Measurements from ENCODE around the gene KLLN.
A peak's percentile ranks its signal among the peaks of the same experiment; 100 is the strongest.
"Not testable (repeated sequence)": the region's sequence is repeated elsewhere in the genome, so short reads cannot be mapped to it uniquely, and the experiment has no call there.

The KLLN gene, protein sequence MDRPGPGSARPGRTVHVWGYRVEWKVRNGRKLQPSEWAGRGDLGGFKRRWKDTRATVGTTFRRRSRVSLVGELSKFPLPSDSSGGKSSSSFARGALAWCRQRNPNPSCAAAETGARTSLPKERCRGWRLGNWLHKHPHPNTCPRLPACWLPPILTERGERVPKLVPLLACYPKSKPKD

DNA sequence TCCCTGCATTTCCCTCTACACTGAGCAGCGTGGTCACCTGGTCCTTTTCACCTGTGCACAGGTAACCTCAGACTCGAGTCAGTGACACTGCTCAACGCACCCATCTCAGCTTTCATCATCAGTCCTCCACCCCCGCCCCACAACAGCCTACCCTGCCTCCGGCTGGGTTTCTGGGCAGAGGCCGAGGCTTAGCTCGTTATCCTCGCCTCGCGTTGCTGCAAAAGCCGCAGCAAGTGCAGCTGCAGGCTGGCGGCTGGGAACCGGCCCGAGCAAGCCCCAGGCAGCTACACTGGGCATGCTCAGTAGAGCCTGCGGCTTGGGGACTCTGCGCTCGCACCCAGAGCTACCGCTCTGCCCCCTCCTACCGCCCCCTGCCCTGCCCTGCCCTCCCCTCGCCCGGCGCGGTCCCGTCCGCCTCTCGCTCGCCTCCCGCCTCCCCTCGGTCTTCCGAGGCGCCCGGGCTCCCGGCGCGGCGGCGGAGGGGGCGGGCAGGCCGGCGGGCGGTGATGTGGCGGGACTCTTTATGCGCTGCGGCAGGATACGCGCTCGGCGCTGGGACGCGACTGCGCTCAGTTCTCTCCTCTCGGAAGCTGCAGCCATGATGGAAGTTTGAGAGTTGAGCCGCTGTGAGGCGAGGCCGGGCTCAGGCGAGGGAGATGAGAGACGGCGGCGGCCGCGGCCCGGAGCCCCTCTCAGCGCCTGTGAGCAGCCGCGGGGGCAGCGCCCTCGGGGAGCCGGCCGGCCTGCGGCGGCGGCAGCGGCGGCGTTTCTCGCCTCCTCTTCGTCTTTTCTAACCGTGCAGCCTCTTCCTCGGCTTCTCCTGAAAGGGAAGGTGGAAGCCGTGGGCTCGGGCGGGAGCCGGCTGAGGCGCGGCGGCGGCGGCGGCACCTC, at the start of gene KLLN, which contains the start of gene PTEN:
TSS of gene KLLN (minus strand) at position 481 of the 891 bp plus-strand sequence. CDS start 1,046 bp downstream, outside the sequence.
TSS of gene PTEN (plus strand) at position 573 of the 891 bp plus-strand sequence. CDS start 845 bp downstream, outside the sequence.
- peak within 1 kb of the TSS; percentile 96 for H3K27ac Mint-ChIP-seq
- H3K36me3 Mint-ChIP-seq (ENCODE audit: low read depth) = peaks cover 43% of the 10 kb centered on the region
- H3K4me1 Mint-ChIP-seq (ENCODE audit: low read depth) = peaks cover 28% of the 10 kb centered on the region
- no peaks in the 10 kb centered on the region for H3K9me3 Mint-ChIP-seq
- intact Hi-C loops (cut with micrococcal nuclease) = loop anchor here (2.0 to 5.0 kb wide), 4 partner anchors 204 to 689 kb away; no protein-coding TSS in a partner anchor
- peak within 1 kb of the TSS; percentile 99 for H3K4me3 Mint-ChIP-seq
- no peaks in the 10 kb centered on the region for H3K27me3 Mint-ChIP-seq

DNA sequence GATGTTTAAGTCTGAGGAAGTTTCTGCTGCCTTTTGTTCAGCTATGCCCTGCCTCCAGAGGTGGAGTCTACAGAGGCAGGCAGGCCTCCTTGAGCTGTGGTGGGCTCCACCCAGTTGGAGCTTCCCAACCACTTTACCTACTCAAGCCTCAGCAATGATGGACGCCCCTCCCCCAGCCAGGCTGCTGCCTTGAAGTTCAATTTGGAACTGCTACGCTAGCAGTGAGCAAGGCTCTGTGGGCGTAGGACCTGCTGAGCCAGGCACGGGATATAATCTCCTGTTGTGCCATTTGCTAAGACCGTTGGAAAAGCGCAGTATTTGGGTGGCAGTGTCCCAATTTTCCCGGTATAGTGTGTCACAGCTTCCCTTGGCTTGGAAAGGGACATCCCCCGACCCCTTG, 40.1 kb upstream of the KLLN start:
- H3K4me1 Mint-ChIP-seq (ENCODE audit: low read depth) = peaks cover 66% of the 10 kb centered on the region
- H3K36me3 Mint-ChIP-seq (ENCODE audit: low read depth) = peaks cover 86% of the 10 kb centered on the region
- H3K27me3 Mint-ChIP-seq; H3K4me3 Mint-ChIP-seq; H3K27ac Mint-ChIP-seq; intact Hi-C loops (cut with micrococcal nuclease): not testable (repeated sequence)
- H3K9me3 Mint-ChIP-seq = peaks cover 29% of the 10 kb centered on the region

DNA sequence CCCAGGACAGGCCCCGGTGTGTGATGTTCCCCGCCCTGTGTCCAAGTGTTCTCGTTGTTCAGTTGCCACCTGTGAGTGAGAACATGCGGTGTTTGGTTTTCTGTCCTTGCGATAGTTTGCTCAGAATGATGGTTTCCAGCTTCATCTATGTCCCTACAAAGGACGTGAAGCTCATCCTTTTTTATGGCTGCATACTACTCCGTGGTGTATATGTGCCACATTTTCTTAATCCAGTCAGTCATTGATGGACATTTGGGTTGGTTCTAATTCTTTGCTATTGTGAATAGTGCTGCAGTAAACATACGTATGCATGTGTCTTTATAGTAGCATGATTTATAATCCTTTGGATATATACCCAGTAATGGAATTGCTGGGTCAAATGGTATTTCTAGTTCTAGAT, 34.6 kb upstream of the KLLN start:
- intact Hi-C loops (cut with micrococcal nuclease); H3K4me3 Mint-ChIP-seq; H3K27me3 Mint-ChIP-seq; H3K27ac Mint-ChIP-seq: not testable (repeated sequence)
- Mint-ChIP-seq H3K4me1 (ENCODE audit: low read depth) (peaks cover 55% of the 10 kb centered on the region), H3K9me3 (peaks cover 19% of the 10 kb centered on the region), H3K36me3 (ENCODE audit: low read depth) (peaks cover 62% of the 10 kb centered on the region)

DNA sequence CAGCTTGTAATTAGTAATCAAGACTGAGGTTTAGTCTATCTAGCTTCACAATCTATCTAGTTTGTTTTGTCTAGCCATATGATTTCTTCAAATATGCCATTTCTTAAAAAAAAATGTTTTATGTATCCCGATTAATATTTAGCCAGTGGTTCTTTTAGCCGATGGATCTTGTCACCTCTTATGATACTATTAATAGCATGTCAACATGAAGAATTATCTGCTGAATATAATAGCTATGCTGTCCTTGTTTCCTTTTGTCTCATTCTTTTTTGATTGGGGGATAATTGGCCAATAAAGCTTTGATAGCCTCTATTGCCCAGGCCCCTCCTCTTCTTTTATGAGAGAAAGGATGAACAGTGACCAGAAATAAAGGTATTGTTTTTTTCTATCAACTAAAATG, 32.9 kb upstream of the KLLN start:
- H3K27me3 Mint-ChIP-seq = no peaks in the 10 kb centered on the region
- H3K9me3 Mint-ChIP-seq = peaks cover 1% of the 10 kb centered on the region
- no peak overlapping the region for H3K27ac Mint-ChIP-seq
- intact Hi-C loops (cut with micrococcal nuclease) = no loop called here
- H3K4me3 Mint-ChIP-seq = no peak overlapping the region
- H3K4me1 Mint-ChIP-seq (ENCODE audit: low read depth) = peaks cover 55% of the 10 kb centered on the region
- peaks cover 57% of the 10 kb centered on the region for H3K36me3 Mint-ChIP-seq (ENCODE audit: low read depth)

DNA sequence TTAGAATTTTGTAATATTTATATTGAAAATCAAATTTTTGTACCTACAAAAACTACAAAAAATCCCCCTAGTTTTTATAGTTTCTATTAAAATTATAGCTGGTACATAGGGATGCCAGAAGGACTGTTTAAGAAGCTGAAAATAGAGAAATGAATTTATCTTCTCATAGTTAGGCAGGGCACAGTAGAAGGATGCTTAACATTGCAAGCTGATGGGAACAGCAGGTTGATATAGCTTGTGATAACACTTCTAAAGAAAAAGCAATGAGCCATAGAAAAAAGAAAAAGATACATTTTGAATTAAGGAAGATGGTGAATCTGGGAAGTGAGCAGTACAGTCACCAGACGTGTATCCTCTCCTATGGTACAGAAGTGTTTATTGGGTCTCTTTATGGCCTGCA, 32.1 kb upstream of the KLLN start:
- intact Hi-C loops (cut with micrococcal nuclease) = no loop called here

DNA sequence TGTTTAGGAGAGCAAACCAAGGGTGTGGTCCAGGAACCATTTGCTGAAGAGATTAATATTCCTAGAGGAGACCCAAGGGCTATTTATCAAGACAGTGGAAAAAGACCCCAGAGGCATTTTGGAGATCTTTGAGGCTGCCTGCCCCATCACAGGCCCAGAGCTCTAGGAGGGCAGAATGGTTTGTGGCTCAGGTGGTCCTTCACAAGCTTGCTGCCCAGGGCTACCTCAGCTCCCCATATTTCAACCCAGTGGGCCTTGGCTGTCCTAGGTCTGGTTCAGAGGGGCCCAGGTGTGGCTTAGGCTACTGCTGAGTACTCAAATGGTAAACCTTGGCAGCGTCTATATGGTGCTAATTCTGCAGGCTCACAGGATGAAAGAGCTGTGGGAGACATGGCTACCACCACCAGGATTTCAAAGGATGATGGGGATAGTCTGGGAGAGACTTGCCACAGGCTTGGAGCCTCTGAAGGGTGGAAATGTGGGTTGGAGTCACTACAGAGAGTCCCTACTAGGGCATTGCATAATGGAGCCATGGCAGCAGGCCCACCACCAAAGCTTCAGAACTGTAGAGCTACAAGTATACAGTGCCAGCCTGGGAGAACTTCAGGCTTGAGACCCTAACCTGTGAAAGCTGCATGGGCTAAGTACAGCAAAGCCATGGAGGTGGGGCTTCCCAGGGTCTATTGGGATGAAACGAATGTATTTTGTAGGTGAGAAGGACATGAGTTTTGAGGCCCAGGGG, 24.4 kb upstream of the KLLN start:
- Mint-ChIP-seq H3K36me3 (ENCODE audit: low read depth) (peaks cover 61% of the 10 kb centered on the region), H3K27ac (no peak overlapping the region), H3K4me1 (ENCODE audit: low read depth) (peaks cover 32% of the 10 kb centered on the region), H3K9me3 (peaks cover 17% of the 10 kb centered on the region), H3K4me3 (no peak overlapping the region), H3K27me3 (no peaks in the 10 kb centered on the region)
- intact Hi-C loops (cut with micrococcal nuclease) = no loop called here

More for the DNA sequence above, 32.1 kb upstream of the KLLN start:
- Mint-ChIP-seq H3K4me1 (ENCODE audit: low read depth) (peaks cover 47% of the 10 kb centered on the region), H3K36me3 (ENCODE audit: low read depth) (peaks cover 56% of the 10 kb centered on the region), H3K4me3 (no peak overlapping the region), H3K27me3 (no peaks in the 10 kb centered on the region), H3K27ac (no peak overlapping the region), H3K9me3 (no peaks in the 10 kb centered on the region)

DNA sequence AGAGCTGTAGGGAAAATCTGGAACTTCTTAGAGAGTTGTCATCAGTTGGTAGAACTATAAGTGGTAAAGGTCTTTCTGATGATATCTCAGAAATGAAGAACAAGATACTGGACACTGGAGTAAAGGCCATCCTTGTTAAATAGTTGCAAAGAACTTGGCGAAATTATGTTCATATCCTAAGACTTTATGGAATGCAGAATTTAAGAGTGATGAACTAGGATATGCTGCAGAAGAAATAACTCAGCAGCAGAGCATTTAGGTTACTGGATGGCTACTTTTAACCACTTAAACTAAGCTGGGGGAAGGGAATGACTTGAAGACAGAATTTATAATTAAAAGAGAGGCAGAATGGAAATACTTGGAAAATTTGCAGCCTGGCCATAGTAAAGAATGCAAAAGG, 23.8 kb upstream of the KLLN start:
- peaks cover 55% of the 10 kb centered on the region for H3K36me3 Mint-ChIP-seq (ENCODE audit: low read depth)
- H3K4me3 Mint-ChIP-seq = no peak overlapping the region
- H3K27me3 Mint-ChIP-seq = no peaks in the 10 kb centered on the region
- H3K9me3 Mint-ChIP-seq = peaks cover 17% of the 10 kb centered on the region
- intact Hi-C loops (cut with micrococcal nuclease) = no loop called here
- peaks cover 26% of the 10 kb centered on the region for H3K4me1 Mint-ChIP-seq (ENCODE audit: low read depth)
- H3K27ac Mint-ChIP-seq = no peak overlapping the region

DNA sequence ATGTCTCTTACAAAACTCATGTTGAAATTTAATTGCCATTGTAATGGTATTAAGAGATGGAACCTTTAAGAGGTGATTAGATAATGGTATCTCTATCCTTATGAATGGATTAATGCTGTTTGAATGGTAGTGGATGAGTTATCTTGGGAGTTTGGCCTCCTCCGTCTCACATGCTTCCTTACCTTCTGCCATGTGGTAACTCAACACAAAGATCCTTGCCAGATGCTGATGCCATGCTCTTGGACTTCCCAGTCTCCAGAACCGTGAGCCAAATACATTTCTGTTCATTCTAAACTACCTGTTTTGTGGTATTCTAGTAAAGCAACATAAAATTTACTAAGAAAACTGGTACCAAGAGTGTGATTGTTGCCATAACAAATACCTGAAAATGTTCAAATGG, 23.3 kb upstream of the KLLN start:
- no peaks in the 10 kb centered on the region for H3K27me3 Mint-ChIP-seq
- H3K36me3 Mint-ChIP-seq (ENCODE audit: low read depth) = peaks cover 59% of the 10 kb centered on the region

DNA sequence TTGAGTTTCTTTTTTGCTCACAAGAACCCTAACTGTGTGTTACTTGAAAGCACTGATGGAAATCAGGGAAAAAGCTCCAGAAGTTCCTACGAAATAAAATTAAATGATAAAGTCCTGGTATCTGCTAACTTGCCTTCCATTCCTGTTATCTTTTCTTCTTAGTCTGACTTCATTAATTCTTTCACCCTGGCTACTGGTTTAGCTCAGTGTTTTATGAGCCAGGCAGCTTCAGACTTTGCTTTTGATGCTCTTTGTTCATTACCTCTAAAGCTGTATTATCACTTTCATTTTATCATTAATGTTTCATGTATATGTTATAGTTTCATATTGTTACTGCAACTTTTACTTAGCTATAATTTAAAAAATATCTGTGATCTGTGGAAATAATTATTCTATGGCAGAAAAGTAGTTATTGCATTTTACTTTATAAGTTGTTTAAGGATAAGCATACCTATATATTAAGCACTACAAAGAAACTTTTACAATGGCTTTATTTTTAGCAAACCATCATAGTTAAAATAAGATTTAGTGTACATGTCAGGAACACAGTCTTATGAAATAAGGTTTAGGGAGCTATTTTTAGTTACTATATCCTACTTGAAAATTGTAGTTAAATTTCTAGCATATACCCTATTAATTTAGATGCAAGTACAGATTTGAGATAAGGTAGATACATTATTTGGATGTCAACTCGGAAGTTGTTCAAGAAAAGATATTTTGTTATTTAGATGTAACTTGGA, 19.4 kb upstream of the KLLN start:
- H3K36me3 Mint-ChIP-seq (ENCODE audit: low read depth) = peaks cover 64% of the 10 kb centered on the region
- H3K27me3 Mint-ChIP-seq = no peaks in the 10 kb centered on the region
- H3K4me1 Mint-ChIP-seq (ENCODE audit: low read depth) = peaks cover 33% of the 10 kb centered on the region
- no peak overlapping the region for H3K27ac Mint-ChIP-seq
- no peak overlapping the region for H3K4me3 Mint-ChIP-seq
- H3K9me3 Mint-ChIP-seq = peaks cover 17% of the 10 kb centered on the region
- intact Hi-C loops (cut with micrococcal nuclease) = no loop called here

More for the DNA sequence above, 23.3 kb upstream of the KLLN start:
- intact Hi-C loops (cut with micrococcal nuclease) = no loop called here
- H3K4me3 Mint-ChIP-seq = no peak overlapping the region
- no peak overlapping the region for H3K27ac Mint-ChIP-seq
- H3K9me3 Mint-ChIP-seq = peaks cover 17% of the 10 kb centered on the region
- H3K4me1 Mint-ChIP-seq (ENCODE audit: low read depth) = peaks cover 27% of the 10 kb centered on the region

DNA sequence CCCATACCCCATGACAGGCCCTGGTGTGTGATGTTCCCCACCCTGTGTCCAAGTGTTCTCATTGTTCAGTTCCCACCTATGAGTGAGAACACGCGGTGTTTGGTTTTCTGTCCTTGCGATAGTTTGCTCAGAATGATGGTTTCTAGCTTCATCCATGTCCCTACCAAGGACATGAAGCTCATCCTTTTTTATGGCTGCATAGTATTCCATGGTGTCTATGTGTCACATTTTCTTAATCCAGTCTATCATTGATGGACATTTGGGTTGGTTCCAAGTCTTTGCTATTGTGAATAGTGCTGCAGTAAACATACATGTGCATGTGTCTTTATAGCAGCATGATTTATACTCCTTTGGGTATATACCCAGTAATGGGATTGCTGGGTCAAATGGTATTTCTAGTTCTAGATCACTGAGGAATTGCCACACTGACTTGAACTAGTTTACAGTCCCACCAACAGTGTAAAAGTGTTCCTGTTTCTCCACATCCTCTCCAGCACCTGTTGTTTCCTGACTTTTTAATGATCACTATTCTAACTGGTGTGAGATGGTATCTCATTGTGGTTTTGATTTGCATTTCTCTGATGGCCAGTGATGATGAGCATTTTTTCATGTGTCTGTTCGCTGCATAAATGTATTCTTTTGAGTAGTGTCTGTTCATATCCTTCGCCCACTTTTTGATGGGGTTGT, 18.2 kb upstream of the KLLN start:
- Mint-ChIP-seq H3K4me1 (ENCODE audit: low read depth) (peaks cover 23% of the 10 kb centered on the region), H3K36me3 (ENCODE audit: low read depth) (peaks cover 52% of the 10 kb centered on the region)
- H3K9me3 Mint-ChIP-seq; H3K4me3 Mint-ChIP-seq; intact Hi-C loops (cut with micrococcal nuclease); H3K27me3 Mint-ChIP-seq; H3K27ac Mint-ChIP-seq: not testable (repeated sequence)

DNA sequence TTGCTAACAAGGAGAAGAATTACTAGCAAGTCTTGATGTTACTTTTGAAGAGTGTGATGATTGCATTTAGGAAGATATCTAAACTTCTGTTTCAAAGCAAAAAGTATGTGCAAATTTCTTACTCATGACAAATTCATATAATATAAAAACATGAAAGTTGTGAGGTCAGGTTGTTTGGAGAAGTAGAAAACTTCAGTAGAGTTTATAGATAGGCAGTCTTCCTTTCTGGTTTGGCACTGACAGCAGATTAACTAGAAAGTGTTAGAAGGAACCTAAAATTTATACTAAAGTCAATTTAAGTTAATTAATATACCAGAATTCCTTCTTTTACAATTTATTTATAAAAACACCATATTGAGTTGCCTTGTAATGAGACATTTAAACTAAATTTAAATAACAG, 17.0 kb upstream of the KLLN start:
- H3K4me1 Mint-ChIP-seq (ENCODE audit: low read depth) = peaks cover 19% of the 10 kb centered on the region
- H3K36me3 Mint-ChIP-seq (ENCODE audit: low read depth) = peaks cover 42% of the 10 kb centered on the region
- intact Hi-C loops (cut with micrococcal nuclease) = no loop called here
- H3K27me3 Mint-ChIP-seq = no peaks in the 10 kb centered on the region
- H3K27ac Mint-ChIP-seq = no peak overlapping the region
- no peaks in the 10 kb centered on the region for H3K9me3 Mint-ChIP-seq
- no peak overlapping the region for H3K4me3 Mint-ChIP-seq

DNA sequence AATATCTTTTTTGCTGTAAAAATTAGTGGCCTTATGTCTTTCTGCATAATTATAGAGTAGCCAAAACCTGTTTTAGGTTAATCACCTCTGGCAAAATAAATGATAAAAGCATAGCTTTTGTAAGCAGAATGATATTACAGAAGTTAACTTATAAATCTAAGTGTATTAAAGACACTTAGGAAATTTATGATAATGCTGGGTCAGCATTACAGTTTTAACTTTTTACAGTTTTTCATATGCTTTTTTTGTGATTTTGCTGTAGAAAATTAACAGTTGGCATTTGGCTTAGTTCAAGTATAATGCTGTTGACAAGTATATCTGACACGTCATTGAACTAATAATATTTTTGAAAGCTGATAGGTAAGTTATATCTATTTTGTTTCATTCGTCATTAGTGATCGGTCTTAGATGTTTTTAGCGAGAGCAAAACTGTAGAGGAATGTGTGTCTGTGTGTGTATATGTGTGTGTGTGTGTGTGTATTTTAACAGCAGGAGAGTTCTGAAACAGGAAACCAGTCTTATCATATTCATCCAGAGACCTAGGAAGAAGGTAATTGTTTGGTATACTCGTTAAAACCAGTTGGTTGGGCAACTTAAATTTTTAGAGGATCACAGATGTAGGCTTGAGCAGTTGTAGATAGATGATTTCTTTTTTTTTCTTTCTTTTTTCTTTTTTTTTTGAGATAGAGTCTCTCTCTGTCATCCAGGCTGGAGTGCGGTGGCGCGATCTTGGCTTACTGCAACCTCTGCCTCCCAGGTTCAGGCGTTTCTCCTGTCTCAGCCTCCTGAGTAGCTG, 15.5 kb upstream of the KLLN start:
- H3K36me3 Mint-ChIP-seq (ENCODE audit: low read depth) = peaks cover 42% of the 10 kb centered on the region
- peaks cover 19% of the 10 kb centered on the region for H3K4me1 Mint-ChIP-seq (ENCODE audit: low read depth)
- H3K9me3 Mint-ChIP-seq = no peaks in the 10 kb centered on the region
- no peak overlapping the region for H3K4me3 Mint-ChIP-seq
- intact Hi-C loops (cut with micrococcal nuclease) = no loop called here
- no peak overlapping the region for H3K27ac Mint-ChIP-seq
- H3K27me3 Mint-ChIP-seq = no peaks in the 10 kb centered on the region

Data from dendritic cell treated with granulocyte-macrophage colony-stimulating factor and Interleukin-4, amounts not matched to agents 40 ng/mL and 50 ng/mL, for 4 days (primary cell).